ENCODE data around the gene BAZ2B. TPM values are rescaled to one million over a fixed set of nuclear protein-coding genes. Genes with fewer than 3 reads are reported as not detected.

The BAZ2B gene
- total RNA-seq, 1 experiment from 2014 or later: 33.0 TPM

DNA sequence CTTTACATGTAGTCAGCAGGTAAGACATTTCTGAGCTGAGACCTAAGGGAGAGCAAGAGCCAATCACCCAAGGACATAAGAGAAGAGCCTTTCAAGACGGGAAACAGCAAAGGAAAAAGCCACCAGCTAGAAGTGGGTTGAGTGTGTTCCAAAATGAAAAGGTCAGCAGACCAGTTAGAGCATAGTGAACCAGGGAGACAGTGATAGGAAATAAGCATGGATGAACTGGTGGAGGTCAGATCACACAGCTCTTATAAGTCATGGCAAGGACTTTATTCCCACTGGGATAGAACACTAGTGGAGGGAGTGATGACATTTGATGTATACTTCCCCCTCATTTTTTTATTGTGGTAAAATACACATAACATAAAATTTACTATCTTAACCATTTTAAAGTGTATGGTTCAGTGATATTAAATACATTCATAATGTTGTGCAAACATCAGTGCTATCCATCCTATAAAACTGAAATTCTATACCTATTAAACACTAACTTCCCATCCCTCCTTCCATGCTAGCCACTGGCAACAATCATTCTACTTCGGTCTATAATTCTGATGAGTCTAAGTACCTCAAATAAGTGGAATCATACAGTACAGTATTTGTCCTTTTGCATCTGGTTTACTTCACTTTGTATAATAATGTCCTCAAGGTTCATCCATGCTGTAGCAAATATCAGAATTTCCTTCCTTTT, 174.0 kb downstream of the BAZ2B start:
- no peak for TF ChIP-seq ZNF396 (CRISPR knock-in tag; IDR thresholded peaks at IDR 0.05; ENCODE audit: borderline replicate concordance)
- TF ChIP-seq, protein P1, sequence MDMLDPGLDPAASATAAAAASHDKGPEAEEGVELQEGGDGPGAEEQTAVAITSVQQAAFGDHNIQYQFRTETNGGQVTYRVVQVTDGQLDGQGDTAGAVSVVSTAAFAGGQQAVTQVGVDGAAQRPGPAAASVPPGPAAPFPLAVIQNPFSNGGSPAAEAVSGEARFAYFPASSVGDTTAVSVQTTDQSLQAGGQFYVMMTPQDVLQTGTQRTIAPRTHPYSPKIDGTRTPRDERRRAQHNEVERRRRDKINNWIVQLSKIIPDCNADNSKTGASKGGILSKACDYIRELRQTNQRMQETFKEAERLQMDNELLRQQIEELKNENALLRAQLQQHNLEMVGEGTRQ (CRISPR knock-in tag; IDR thresholded peaks at IDR 0.05): no peak
- TF ChIP-seq PRRX2 (CRISPR knock-in tag; IDR thresholded peaks at IDR 0.05): no peak
- TF ChIP-seq ZNF219 (CRISPR knock-in tag; IDR thresholded peaks at IDR 0.05; ENCODE audit: borderline replicate concordance): no peak
- TF ChIP-seq E2F4 (CRISPR knock-in tag; IDR thresholded peaks at IDR 0.05; ENCODE audit: borderline replicate concordance, low read depth): no peak
- ChIA-PET CTCF (no interaction called here), POLR2A (interaction anchor here (0.6 kb wide), 1 partner anchor 13 kb away, joined by 5 read pairs; no protein-coding TSS in a partner anchor)
- Mint-ChIP-seq H3K4me3 (no peak overlapping the region), H3K36me3 (peaks cover 28% of the 10 kb centered on the region), H3K4me1 (peaks cover 14% of the 10 kb centered on the region), H3K27ac (no peak overlapping the region), H3K27me3 (ENCODE audit: low read depth) (no peaks in the 10 kb centered on the region), H3K9me3 (no peaks in the 10 kb centered on the region)
- DNase-seq (ENCODE audit: low spot score) (no peak), ATAC-seq (no peak)

DNA sequence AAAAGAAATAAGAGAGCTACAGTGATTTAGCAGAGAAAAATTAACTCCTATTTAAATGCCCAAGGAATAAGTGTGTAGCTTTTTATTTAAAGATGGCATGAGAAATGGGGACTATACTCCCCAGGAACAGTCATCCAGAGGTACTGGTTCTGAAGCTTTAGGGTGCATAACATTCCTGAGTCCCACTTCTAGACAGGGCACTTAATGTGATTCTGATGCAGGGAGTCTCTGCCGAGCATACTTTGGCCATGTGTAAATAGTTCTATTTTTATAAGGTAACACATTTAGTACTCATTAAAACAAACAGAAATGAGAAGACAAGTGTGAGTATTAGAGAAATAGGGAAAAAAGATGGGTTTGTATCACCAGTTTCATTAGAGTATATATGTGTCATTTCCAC, 175.2 kb downstream of the BAZ2B start:
- Mint-ChIP-seq H3K27me3 (ENCODE audit: low read depth) (no peaks in the 10 kb centered on the region), H3K36me3 (peaks cover 34% of the 10 kb centered on the region), H3K4me3 (no peak overlapping the region), H3K4me1 (peaks cover 5% of the 10 kb centered on the region), H3K9me3 (no peaks in the 10 kb centered on the region), H3K27ac (no peak overlapping the region)
- ChIA-PET CTCF (no interaction called here), POLR2A (no interaction called here)
- DNase-seq (ENCODE audit: low spot score): no peak
- no peak for TF ChIP-seq ZNF423 (CRISPR knock-in tag; IDR thresholded peaks at IDR 0.05)
- no peak for TF ChIP-seq JAZF1 (CRISPR knock-in tag; IDR thresholded peaks at IDR 0.05)
- no peak for ATAC-seq

DNA sequence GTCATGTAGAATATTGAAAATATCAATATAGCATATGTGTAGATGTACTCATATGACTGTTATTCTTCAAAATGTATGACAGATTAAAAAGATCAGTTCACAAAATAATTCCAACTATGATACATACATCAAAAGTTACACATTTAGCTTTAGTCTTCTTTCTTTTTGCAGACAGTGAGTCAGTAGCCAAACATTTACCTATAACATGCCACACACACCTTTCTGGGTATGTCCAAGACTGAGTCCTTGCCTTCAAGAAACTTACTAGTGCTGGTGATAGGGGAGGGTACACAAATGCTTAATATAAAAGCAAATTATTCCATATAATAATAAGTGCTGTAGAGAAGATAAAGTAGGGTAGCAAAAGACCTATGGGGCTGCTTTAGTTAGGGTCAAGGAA, 176.9 kb downstream of the BAZ2B start:
- no peak overlapping the region for H3K4me3 Mint-ChIP-seq
- TF ChIP-seq ELF4 (CRISPR knock-in tag; IDR thresholded peaks at IDR 0.05; ENCODE audit: low read depth): no peak
- TF ChIP-seq FOXJ3 (CRISPR knock-in tag; IDR thresholded peaks at IDR 0.05; ENCODE audit: borderline replicate concordance): no peak
- no peak for TF ChIP-seq ETV6 (CRISPR knock-in tag; IDR thresholded peaks at IDR 0.05)
- TF ChIP-seq SP1 (CRISPR knock-in tag; conservative IDR thresholded peaks at IDR 0.05): no peak
- no peak for TF ChIP-seq GTF2I (CRISPR knock-in tag; conservative IDR thresholded peaks at IDR 0.05)
- no peak for TF ChIP-seq ZNF423 (CRISPR knock-in tag; IDR thresholded peaks at IDR 0.05)
- no peak for TF ChIP-seq E2F1 (CRISPR knock-in tag; IDR thresholded peaks at IDR 0.05)
- TF ChIP-seq JAZF1 (CRISPR knock-in tag; IDR thresholded peaks at IDR 0.05): no peak
- no peak for TF ChIP-seq OVOL2 (CRISPR knock-in tag; IDR thresholded peaks at IDR 0.05; ENCODE audit: borderline replicate concordance)
- TF ChIP-seq, protein P2, sequence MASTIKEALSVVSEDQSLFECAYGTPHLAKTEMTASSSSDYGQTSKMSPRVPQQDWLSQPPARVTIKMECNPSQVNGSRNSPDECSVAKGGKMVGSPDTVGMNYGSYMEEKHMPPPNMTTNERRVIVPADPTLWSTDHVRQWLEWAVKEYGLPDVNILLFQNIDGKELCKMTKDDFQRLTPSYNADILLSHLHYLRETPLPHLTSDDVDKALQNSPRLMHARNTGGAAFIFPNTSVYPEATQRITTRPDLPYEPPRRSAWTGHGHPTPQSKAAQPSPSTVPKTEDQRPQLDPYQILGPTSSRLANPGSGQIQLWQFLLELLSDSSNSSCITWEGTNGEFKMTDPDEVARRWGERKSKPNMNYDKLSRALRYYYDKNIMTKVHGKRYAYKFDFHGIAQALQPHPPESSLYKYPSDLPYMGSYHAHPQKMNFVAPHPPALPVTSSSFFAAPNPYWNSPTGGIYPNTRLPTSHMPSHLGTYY (CRISPR knock-in tag; IDR thresholded peaks at IDR 0.05): no peak
- TF ChIP-seq, protein P3, sequence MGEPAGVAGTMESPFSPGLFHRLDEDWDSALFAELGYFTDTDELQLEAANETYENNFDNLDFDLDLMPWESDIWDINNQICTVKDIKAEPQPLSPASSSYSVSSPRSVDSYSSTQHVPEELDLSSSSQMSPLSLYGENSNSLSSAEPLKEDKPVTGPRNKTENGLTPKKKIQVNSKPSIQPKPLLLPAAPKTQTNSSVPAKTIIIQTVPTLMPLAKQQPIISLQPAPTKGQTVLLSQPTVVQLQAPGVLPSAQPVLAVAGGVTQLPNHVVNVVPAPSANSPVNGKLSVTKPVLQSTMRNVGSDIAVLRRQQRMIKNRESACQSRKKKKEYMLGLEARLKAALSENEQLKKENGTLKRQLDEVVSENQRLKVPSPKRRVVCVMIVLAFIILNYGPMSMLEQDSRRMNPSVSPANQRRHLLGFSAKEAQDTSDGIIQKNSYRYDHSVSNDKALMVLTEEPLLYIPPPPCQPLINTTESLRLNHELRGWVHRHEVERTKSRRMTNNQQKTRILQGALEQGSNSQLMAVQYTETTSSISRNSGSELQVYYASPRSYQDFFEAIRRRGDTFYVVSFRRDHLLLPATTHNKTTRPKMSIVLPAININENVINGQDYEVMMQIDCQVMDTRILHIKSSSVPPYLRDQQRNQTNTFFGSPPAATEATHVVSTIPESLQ (CRISPR knock-in tag; IDR thresholded peaks at IDR 0.05): no peak
- ATAC-seq: no peak
- no peaks in the 10 kb centered on the region for H3K4me1 Mint-ChIP-seq
- DNase-seq (ENCODE audit: low spot score): no peak
- no peak overlapping the region for H3K27ac Mint-ChIP-seq
- H3K27me3 Mint-ChIP-seq (ENCODE audit: low read depth): no peaks in the 10 kb centered on the region
- peaks cover 30% of the 10 kb centered on the region for H3K36me3 Mint-ChIP-seq
- POLR2A ChIA-PET: no interaction called here
- CTCF ChIA-PET: no interaction called here
- no peaks in the 10 kb centered on the region for H3K9me3 Mint-ChIP-seq

Data from WTC11 (cell line).